Neural crest cell (in vitro differentiated cells): ENCODE results near the gene TTC7B. TPM values are rescaled to one million over a fixed set of nuclear protein-coding genes. Genes with fewer than 3 reads are reported as not detected.
A peak's percentile ranks its signal among the peaks of the same experiment; 100 is the strongest.

Experiments used
- DNase-seq: peaks from one replicate; pipeline ENCODE4 v3.0.0; 2021; ENCODE audit warnings: low read depth, mixed read lengths, low spot score
- H3K27ac Mint-ChIP-seq: one replicate; pipeline ENCODE4 v1.8.0; 2021; ENCODE audit warnings: mild to moderate bottlenecking, mixed read lengths; ENCODE audit not compliant: unreplicated experiment
- H3K27me3 Mint-ChIP-seq: 2 replicates; pipeline ENCODE4 v1.8.0; 2021; ENCODE audit warnings: low read depth, mild to moderate bottlenecking, mixed read lengths
- H3K36me3 Mint-ChIP-seq: 2 replicates; pipeline ENCODE4 v1.8.0; 2021; ENCODE audit warnings: low read depth, mild to moderate bottlenecking, mixed read lengths
- H3K4me1 Mint-ChIP-seq: 2 replicates; pipeline ENCODE4 v1.8.0; 2021; ENCODE audit warnings: mixed read lengths
- H3K4me3 Mint-ChIP-seq: one replicate; pipeline ENCODE4 v1.8.0; 2021; ENCODE audit warnings: mild to moderate bottlenecking, mixed read lengths
- H3K9me3 Mint-ChIP-seq: 2 replicates; pipeline ENCODE4 v1.8.0; 2021; ENCODE audit warnings: mixed read lengths
- CTCF ChIP-seq: fragments of 200-600 bp; sonication (generic); conservative IDR thresholded peaks from 2 replicates; pipeline ENCODE4 v1.5.0; 2021; ENCODE audit warnings: antibody characterized with exemption, mild to moderate bottlenecking
- total RNA-seq: library from RNA; stranded (reverse); gene quantifications from 2 replicates; pipeline ENCODE4 v1.2.1, GENCODE V29; 2021

TTC7B gene
- total RNA-seq, 1 donor from 2014 or later = 56.4 TPM

- DNase-seq = no peak
- Mint-ChIP-seq H3K4me3 (no peak overlapping the region), H3K9me3 (no peaks in the 10 kb centered on the region), H3K27me3 (no peaks in the 10 kb centered on the region), H3K36me3 (no peaks in the 10 kb centered on the region), H3K4me1 (peaks cover 14% of the 10 kb centered on the region), H3K27ac (no peak overlapping the region)
- TF ChIP-seq CTCF = no peak
Measured at GRCh38 chr14:90597961-90598360, 218.3 kb downstream of the TTC7B start.

- Mint-ChIP-seq H3K27ac (no peak overlapping the region), H3K4me1 (peaks cover 11% of the 10 kb centered on the region), H3K4me3 (no peak overlapping the region), H3K36me3 (no peaks in the 10 kb centered on the region), H3K9me3 (no peaks in the 10 kb centered on the region), H3K27me3 (no peaks in the 10 kb centered on the region)
- no peak for TF ChIP-seq CTCF
- no peak for DNase-seq
Measured at GRCh38 chr14:90596733-90597132, 219.5 kb downstream of the TTC7B start.

- Mint-ChIP-seq H3K27me3 (no peaks in the 10 kb centered on the region), H3K4me3 (no peak overlapping the region), H3K27ac (peak overlapping the region; percentile 75), H3K4me1 (no peaks in the 10 kb centered on the region), H3K36me3 (no peaks in the 10 kb centered on the region), H3K9me3 (no peaks in the 10 kb centered on the region)
- no peak for DNase-seq
- no peak for TF ChIP-seq CTCF
Measured at GRCh38 chr14:90593254-90594040, 222.8 kb downstream of the TTC7B start.

- Mint-ChIP-seq H3K9me3 (no peaks in the 10 kb centered on the region), H3K27ac (no peak overlapping the region), H3K4me1 (no peaks in the 10 kb centered on the region), H3K4me3 (no peak overlapping the region), H3K27me3 (no peaks in the 10 kb centered on the region), H3K36me3 (no peaks in the 10 kb centered on the region)
- no peak for TF ChIP-seq CTCF
- no peak for DNase-seq
Measured at GRCh38 chr14:90592655-90593054, 223.6 kb downstream of the TTC7B start.

- no peak for TF ChIP-seq CTCF
- Mint-ChIP-seq H3K27me3 (no peaks in the 10 kb centered on the region), H3K27ac (no peak overlapping the region), H3K4me1 (peaks cover 6% of the 10 kb centered on the region), H3K9me3 (no peaks in the 10 kb centered on the region), H3K36me3 (peaks cover 5% of the 10 kb centered on the region), H3K4me3 (no peak overlapping the region)
- no peak for DNase-seq
Measured at GRCh38 chr14:90587918-90588317, 228.3 kb downstream of the TTC7B start.
